Measurements from ENCODE around the gene CYP2A6. TPM values are rescaled to one million over a fixed set of nuclear protein-coding genes. Genes with fewer than 3 reads are reported as not detected.

Gene CYP2A6
- total RNA-seq, 1 experiment from 2014 or later, result 0.28 TPM

DNA sequence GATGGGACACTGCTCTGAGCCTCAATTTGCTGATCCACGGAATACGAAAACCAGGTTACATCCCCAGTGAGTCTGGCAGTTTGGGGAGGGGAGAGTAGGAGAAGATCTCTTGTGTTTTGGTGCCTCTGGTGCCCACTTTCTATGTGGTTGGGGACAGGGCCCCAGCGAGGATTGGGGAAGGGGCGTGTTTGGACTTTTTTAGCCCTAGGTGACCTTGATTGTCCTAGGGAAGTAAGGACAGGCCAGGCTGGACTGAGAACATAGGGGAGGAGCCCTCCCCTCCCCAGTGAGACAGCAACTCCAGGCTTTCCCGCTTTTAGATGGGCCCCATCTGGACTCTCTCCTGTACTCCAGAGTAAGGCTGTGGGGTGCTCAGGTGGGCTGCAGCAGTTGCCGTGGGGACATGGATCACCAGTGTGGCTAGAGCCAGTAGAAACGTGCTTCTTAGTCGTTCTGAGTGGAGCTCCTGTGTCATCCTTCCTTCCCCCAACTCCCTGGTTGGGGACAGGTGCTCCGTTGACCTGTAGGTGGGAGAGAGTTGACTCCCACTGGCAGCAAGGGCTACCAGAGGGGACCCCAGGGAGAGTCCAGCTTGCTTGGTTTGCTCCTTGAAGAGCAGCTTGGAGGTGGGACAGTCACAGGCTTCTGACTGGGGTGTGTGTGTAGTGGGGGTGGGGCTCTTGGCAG lies 46.9 kb downstream of the CYP2A6 start:
- H3K9me3 ChIP-seq (ENCODE audit: control insufficient read depth, low read depth, low read length), result no peaks in the 10 kb centered on the region
- no CpG with 5 or more reads among the region's 9 CpGs for WGBS (ENCODE audit: extremely low coverage, insufficient read length, low lambda C conversion rate)
- H4K5ac ChIP-seq (ENCODE audit: insufficient read length, low read depth, low read length), result no peak overlapping the region
- no peak overlapping the region for H2AK5ac ChIP-seq (ENCODE audit: insufficient read length, low read length)
- H4K8ac ChIP-seq (replicated peaks; ENCODE audit: insufficient read length, low read depth, low read length), result no peak overlapping the region
- H3K9ac ChIP-seq (ENCODE audit: extremely low read depth, insufficient read length, low read length), result no peak overlapping the region
- Mint-ChIP-seq H3K27ac (peak overlapping the region in 2 of 3 experiments; percentile 74 to 84; a peak in 4 of 7 replicates), H3K4me3 (peak overlapping the region; percentile 65 to 93), H3K36me3 (ENCODE audit: insufficient read depth in 1 of 3, low read depth in 3 of 3) (peaks cover 28 to 63% (median 52%) of the 10 kb centered on the region in 3 experiments; a peak in 6 of 7 replicates), H3K27me3 (ENCODE audit: low read depth) (no peaks in the 10 kb centered on the region; the same call in none of the 2 replicates), H3K4me1 (peaks cover 63 to 75% of the 10 kb centered on the region in 2 experiments), H3K9me3 (no peaks in the 10 kb centered on the region; a peak in 2 of 5 replicates)
- H2AFZ ChIP-seq (ENCODE audit: low read length), result no peak overlapping the region
- no peak overlapping the region for H2BK20ac ChIP-seq (ENCODE audit: low read depth, low read length, poor library complexity, severe bottlenecking)
- H3K79me2 ChIP-seq (ENCODE audit: insufficient read depth, low read length), result peaks cover 22% of the 10 kb centered on the region; the same call in 1 of the 2 replicates
- peaks cover 7% of the 10 kb centered on the region for H3K23me2 ChIP-seq (ENCODE audit: insufficient read length, low read depth, low read length, poor library complexity, severe bottlenecking)
- H3K4ac ChIP-seq (ENCODE audit: low read depth, low read length), result no peak overlapping the region
- H3K56ac ChIP-seq (ENCODE audit: insufficient read length, low read depth, low read length), result no peak overlapping the region
- no peak overlapping the region for H2BK120ac ChIP-seq (ENCODE audit: low read depth, low read length, poor library complexity, severe bottlenecking)
- no peak overlapping the region for H4K91ac ChIP-seq (ENCODE audit: insufficient read length, low read depth, low read length)
- no peak overlapping the region for H3T11ph ChIP-seq (ENCODE audit: low read length)
- no peak overlapping the region for H3K23ac ChIP-seq (ENCODE audit: insufficient read length, low read depth, low read length)
- no peak overlapping the region for H2BK15ac ChIP-seq (ENCODE audit: low read depth, low read length)
- no peak overlapping the region for H3K18ac ChIP-seq (ENCODE audit: insufficient read length, low read depth, low read length)
- peaks cover 4% of the 10 kb centered on the region for H4K20me1 ChIP-seq (ENCODE audit: control insufficient read depth, insufficient read depth, insufficient read length)
- no peak overlapping the region for H2BK5ac ChIP-seq (ENCODE audit: insufficient read length, low read length)
- no peak overlapping the region for H3K27ac ChIP-seq (ENCODE audit: insufficient read length, low read depth, low read length)
- H3K27me3 ChIP-seq (ENCODE audit: insufficient read depth, low read length), result no peaks in the 10 kb centered on the region
- no peak overlapping the region for H3K4me2 ChIP-seq (ENCODE audit: insufficient read depth, insufficient read length, low read length)
- no peak for DNase-seq
- no peak overlapping the region for H3K14ac ChIP-seq (ENCODE audit: insufficient read depth, low read length)
- TF ChIP-seq, protein P1, sequence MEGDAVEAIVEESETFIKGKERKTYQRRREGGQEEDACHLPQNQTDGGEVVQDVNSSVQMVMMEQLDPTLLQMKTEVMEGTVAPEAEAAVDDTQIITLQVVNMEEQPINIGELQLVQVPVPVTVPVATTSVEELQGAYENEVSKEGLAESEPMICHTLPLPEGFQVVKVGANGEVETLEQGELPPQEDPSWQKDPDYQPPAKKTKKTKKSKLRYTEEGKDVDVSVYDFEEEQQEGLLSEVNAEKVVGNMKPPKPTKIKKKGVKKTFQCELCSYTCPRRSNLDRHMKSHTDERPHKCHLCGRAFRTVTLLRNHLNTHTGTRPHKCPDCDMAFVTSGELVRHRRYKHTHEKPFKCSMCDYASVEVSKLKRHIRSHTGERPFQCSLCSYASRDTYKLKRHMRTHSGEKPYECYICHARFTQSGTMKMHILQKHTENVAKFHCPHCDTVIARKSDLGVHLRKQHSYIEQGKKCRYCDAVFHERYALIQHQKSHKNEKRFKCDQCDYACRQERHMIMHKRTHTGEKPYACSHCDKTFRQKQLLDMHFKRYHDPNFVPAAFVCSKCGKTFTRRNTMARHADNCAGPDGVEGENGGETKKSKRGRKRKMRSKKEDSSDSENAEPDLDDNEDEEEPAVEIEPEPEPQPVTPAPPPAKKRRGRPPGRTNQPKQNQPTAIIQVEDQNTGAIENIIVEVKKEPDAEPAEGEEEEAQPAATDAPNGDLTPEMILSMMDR (conservative IDR thresholded peaks at IDR 0.05), result no peak
- H3K79me1 ChIP-seq (ENCODE audit: insufficient read depth, low read depth, low read length, poor library complexity, severe bottlenecking), result peaks cover 8% of the 10 kb centered on the region
- H3K4me1 ChIP-seq (ENCODE audit: insufficient read depth, low read length), result peaks cover 15% of the 10 kb centered on the region
- H2BK12ac ChIP-seq (ENCODE audit: insufficient read length, low read depth, low read length), result no peak overlapping the region
